Activated T-helper 1 cell treated with Interleukin-2 at 50 U/mL for 16 hours (primary cell): ENCODE results near the gene SNX32.
"Not testable (repeated sequence)": the region's sequence is repeated elsewhere in the genome, so short reads cannot be mapped to it uniquely, and the experiment has no call there.

Source experiments
- DNase-seq: peaks from one replicate; pipeline ENCODE4 v3.0.0-alpha.2; 2020; ENCODE audit warnings: low read depth

The SNX32 gene

GRCh38 chr11:65829459-65829858 lies 4.3 kb upstream of the SNX32 start:
- DNase-seq: no peak

GRCh38 chr11:65832231-65832630 lies 1.5 kb upstream of the SNX32 start:
- DNase-seq: not testable (repeated sequence)

GRCh38 chr11:65834202-65834601 lies 439 bp downstream of the SNX32 start:
- DNase-seq: no peak

GRCh38 chr11:65842144-65842543 lies 8.4 kb downstream of the SNX32 start:
- DNase-seq: no peak

- no peak for DNase-seq
These were observed 10.0 kb downstream of the SNX32 start for GRCh38 chr11:65843811-65844210.

GRCh38 chr11:65844231-65844872 lies 10.6 kb downstream of the SNX32 start:
- no peak for DNase-seq

GRCh38 chr11:65847746-65848145 lies 14.0 kb downstream of the SNX32 start:
- no peak for DNase-seq

- not testable (repeated sequence) for DNase-seq
These were observed 14.9 kb downstream of the SNX32 start for GRCh38 chr11:65848693-65849092.

GRCh38 chr11:65849366-65849765 lies 15.6 kb downstream of the SNX32 start:
- DNase-seq: no peak

GRCh38 chr11:65849771-65850216 lies 16.0 kb downstream of the SNX32 start:
- DNase-seq: no peak

GRCh38 chr11:65850217-65851082 lies 16.7 kb downstream of the SNX32 start:
- no peak for DNase-seq

GRCh38 chr11:65851083-65851579 lies 17.4 kb downstream of the SNX32 start:
- DNase-seq: no peak

- DNase-seq: no peak
These were observed 18.2 kb downstream of the SNX32 start for GRCh38 chr11:65851811-65852507.

GRCh38 chr11:65852508-65853245 lies 18.9 kb downstream of the SNX32 start:
- DNase-seq: no peak

- no peak for DNase-seq
These were observed 19.6 kb downstream of the SNX32 start for GRCh38 chr11:65853246-65853979.

- no peak for DNase-seq
These were observed 20.4 kb downstream of the SNX32 start for GRCh38 chr11:65854161-65854592.

- no peak for DNase-seq
These were observed 21.4 kb downstream of the SNX32 start for GRCh38 chr11:65854852-65855837.

GRCh38 chr11:65855927-65856363 lies 22.2 kb downstream of the SNX32 start:
- no peak for DNase-seq

GRCh38 chr11:65856689-65857499 lies 23.1 kb downstream of the SNX32 start:
- peak; percentile 81 for DNase-seq
